NCI-H128 (cell line): ENCODE measurements around the gene LIN9.
"Not testable (repeated sequence)": the region's sequence is repeated elsewhere in the genome, so short reads cannot be mapped to it uniquely, and the experiment has no call there.

Experiments
- DNase-seq: peaks from one replicate; lab custom pipeline; 2025; ENCODE audit not compliant: unreplicated experiment; lab: John Stamatoyannopoulos, UW

LIN9 gene

DNA sequence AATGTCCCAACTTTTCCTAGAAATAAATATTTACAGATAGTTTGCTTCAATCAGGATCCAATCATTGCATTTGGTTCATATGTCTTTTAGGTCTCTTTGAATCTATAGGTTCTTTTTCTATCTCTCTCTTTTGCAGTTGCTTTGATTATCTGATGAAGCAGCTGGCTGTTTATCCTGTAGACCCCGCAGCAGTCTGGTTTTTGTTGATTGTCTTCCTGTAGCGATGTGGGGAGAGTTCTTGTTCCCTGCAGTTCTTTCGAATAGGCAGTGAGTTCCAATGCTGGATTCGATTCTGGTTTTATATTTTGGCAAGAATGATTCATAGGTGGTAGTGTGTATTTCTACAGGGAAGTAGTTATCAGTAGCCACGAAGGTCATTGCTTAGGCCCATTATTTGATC, 92.9 kb downstream of the LIN9 start:
- DNase-seq: no peak

DNA sequence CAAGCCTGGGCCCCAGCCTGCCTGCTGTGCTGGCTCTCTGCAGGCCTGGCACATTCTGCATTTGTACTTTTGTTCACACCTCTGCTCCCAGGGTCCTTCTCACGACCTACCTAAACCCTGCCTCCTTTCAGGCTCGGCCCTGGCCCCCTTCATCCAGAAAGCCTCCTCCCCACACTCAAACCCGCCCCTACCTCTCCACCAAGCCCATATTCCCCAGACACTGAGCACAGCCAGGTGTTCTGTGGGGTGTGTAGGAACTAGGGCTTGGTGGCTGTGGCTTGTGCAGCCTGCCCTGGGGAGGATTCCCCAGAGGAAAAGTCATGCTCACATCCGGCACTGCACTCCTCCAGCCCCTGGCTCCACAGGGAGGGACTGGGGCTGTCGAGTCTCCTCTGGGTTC, 93.7 kb downstream of the LIN9 start:
- DNase-seq: no peak

DNA sequence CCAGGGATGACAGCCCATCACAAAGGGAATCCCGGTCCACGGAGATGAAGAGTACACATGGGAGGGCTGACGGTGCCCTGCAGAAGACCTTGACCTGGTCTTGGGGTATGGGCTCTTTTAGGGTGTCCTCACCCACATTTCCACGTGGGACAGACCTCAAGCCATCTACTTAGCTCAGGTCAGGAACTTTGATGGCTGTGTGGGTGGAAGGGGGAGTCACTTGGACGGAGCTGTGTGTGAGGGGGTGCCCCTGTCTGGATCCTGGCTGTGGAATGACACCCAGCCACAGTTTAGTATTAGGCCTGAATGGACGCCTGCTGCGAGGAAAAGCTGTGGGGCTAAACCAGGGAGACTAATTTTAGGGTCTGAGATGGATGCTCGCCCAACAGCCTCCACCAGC, 96.4 kb downstream of the LIN9 start:
- DNase-seq: no peak

DNA sequence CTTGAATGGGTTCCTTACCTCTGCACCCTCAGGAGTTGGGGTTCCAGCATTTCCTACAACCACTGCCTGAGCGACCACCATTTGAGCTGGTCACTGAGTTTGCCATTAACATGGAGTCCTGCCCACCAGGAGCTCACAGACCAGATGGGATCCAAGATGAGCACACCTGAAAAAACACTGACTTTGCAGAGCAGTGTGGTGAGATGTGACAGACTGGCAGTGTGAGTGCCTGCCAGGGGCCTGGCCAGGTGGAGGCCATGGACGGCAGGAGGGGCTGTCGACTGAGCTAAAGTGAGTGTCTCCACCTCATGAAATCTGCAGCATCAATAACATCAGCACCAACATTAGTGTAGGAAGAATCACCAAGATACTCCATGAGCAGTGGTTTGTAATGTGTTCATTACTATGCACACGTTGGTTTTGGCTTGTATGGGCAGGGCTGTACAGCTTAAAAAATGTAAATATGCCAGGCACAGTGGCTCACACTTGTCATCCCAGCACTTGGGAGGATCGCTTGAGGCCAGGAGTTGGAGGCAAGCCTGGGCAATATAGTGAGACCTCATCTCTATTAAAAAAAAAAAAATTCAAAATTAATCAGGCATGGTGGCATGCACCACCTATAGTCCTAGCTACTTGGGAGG, 97.7 kb downstream of the LIN9 start:
- DNase-seq: no peak

DNA sequence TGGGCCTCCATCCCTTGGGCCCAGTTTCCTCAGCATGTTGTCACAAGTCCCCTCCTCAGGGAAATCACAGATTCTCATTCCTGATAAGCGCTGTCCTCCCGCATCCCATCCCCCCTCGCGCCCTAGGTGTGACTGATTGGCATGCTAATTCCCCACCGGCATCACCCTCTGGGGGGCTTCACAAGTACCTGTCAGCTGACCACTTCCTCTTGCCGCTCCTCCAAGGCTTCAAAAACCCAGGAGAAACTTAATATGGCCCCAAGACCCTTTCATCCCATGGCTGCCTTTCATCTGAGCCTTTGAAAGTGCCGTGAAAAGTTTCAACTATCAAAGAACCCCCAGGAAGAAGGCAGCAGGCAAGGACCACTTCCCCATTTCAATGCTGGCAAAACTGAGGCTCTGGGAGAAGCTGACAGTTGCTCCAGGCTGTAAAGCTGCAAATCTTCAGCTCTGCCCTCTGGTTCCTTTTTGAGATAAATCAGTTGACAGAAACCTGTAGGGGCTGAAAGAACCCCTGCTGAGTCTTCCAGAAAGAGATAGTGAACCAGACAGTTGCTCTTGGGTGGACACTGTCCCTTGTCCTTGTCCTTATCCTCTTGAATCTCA, 98.3 kb downstream of the LIN9 start:
- DNase-seq: no peak

DNA sequence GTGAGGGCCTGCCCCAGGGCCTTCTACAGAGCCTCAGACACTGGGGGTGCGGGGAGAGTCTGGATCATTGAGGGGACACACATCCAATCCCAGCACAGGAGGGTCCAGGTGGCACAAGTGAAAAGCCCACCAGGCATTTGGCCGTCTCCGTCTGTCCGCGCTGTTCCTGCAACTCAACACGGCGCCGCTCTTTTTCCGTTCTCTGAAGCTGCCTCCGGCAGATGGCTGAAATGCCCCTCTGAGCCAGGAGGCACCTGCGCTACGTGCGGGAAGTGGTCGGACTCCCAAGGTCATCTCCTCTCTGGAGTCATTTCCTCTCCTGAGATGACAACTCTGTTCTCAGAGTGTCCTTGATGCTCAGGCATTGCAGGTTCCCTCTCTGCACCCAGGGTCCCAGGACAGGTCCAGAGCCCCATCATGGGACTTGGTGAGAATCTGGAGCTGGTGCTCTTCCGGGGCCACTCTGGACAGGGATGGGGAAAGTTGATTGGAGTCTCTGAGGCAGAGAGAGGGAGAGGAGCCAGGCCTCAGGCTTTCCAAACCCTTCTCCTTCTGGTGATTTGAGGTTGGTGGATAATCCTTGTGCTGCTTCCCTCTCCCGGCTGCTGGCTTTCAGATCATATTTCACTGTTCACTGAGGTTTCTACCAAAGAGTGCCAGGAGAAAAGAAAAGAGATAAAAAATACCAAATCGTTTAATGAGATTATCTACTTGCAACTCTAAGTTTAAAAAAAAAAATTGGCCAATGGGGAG, 99.5 kb downstream of the LIN9 start:
- DNase-seq: no peak

DNA sequence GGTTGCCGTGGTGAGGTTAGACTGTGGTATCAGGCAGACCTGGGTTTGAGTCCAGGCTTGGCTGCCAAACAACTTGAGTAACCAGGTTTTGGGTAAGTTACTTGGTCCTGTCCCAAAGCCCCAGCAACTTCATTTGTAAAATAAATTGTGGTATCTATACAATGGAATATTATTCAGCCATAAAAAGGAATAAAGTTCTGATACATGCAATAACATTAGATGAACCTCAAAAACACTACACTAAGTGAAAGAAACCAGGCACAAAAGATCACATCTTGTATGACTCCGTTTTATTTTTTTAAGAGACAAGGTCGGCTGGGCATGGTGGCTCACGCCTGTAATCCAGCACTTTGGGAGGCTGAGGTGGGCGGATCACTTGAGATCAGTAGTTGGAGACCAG, 101.9 kb downstream of the LIN9 start:
- no peak for DNase-seq

DNA sequence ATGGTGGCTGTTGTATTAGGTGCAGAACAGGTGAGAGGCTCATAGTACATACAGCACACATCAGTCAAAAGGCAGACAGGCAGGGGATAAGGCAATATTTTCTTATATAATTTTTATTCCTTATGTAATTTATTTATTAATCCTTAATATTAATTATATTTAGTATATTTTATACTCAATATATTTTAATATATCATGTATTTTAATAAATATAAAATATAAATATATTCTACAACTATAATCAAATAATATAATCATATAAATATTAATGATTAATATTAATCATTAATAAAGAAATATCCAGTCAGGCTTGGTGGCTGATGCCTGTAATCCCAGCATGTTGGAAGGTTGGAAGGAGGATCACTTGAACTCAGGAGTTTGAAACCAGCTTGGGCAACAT, 104.8 kb downstream of the LIN9 start:
- DNase-seq: no peak

DNA sequence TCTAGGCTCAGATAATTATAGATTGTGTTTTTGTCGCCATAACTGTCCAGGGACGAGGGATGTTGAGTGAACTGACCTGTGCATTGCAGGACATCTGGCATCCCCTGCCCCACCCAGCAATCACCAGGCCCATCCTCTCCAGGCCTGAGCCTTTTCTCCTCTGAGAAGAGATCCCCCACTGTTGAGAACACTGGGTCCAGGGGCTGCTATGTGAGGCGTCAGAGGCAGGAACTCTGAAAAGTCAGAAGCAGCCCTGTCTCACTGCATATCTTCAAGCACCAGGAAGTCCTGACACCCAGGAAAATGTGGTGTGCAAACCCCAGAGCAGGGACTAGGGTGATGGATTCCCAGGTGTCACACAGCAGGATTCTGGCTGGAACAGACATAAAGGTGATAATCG, 105.3 kb downstream of the LIN9 start:
- no peak for DNase-seq

DNA sequence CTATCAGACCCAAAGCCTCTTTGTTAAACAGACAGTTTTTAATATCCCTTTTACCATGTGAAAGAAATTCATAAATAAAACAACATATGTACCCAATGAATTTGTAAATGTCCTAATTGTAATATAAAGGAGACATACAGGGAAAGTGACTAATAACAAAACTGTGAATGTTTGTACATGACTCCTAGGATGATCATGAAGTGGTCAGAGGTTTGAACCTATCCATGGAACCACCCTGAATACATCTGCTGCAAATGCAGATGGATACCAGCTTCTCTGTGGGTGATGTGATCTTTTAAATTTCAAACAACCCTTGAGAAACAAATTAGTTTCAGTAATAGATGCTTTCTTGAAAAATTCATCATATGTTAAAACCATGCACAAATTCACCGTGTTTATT, 105.7 kb downstream of the LIN9 start:
- no peak for DNase-seq

DNA sequence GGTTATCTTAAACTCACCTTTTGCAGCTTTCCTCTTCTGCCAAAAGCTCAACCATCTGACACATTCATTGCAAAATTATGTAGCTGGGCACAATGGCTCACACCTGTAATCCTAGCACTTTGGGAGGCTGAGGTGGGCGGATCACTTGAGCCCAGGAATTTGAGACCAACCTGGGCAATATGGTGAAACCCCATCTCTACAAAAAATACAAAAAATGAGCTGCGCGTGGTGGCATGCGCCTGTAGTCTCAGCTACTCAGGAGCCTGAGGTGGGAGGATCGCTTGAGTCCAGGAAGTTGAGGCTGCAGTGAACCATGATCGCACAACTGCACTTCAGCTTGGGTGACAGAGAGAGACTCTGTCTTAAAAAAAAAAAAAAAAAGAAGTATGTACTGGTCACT, 106.3 kb downstream of the LIN9 start:
- not testable (repeated sequence) for DNase-seq

DNA sequence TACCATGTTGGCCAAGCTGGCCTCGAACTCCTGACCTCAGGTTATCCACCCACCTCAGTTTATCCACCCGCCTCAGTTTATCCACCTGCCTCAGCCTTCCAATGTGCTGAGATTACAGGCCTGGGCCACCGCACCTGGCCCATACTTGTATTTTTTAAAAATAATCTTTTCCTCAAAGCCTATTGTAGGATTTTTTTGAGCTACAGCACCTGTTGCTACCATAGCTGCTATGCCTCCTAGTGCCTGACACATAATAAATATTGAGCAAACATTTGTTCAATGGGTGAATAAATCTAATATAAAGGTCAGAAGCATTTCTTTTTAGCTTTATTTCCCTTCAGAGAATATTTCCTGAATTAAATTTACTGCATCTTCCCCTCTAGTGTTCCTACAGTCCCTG, 106.7 kb downstream of the LIN9 start:
- no peak for DNase-seq

DNA sequence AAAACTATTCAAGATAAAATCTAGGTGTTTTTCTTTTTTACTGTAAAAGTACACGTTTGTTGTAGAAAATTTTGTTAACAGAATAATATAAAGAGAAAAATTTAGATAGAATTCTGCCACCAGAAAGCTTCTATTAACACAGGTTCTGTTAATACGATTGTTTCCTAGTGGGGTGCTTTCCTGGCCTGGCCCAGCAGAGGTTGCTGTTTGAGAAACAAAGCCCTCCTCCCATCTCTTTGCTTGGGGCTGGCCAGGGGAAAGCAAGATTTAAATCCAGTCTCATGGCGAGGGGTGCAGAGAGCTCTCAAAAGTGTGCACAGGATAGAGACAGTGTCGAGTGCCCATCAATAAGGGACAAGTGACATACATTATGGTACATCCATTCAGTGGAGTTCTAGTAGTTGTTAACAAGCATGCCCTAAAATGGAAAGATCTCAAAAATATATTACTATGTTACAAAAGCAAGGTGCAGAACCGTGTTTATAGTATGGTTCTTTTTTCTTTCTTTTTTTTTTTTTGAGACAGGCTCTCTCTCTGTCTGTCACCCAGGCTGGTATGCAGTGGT, 107.9 kb downstream of the LIN9 start:
- DNase-seq: no peak

DNA sequence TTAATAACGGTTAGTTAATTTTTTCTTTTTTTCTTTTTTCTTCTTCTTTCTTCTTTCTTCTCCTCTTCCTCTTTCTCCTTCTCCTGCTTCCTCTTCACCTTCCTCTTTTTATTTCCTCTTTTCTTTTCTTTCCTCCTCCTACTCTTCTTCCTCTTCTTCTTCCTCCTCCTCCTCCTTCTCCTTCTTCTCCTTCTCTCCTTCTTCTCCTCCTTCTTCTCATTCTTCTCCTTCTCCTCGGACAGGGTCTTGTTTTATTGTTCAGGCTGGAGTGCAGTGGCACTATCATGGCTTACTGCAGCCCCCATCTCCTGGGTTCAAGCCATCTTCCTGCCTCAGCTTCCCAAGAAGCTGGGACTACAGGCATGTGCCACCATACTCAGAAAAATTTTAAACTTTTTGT, 109.0 kb downstream of the LIN9 start:
- DNase-seq: no peak

DNA sequence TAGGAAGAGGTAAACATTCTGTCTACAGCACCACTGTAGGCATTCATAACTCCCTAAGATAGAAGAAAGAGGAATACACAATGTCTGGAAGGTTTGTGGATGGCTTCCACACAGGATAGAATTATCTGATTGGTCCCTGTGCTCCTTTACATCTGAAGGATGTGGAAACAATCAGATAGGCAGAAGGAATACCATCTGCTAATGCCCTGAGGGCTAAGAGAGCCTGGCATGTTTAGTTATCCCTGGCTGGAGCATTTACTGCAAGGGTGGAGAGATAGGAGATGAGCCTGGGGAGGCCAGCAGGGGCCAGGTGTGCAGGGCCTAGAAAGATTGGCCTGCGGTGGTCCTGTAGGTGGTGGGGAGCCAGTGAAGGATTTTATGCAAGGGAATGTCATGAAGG, 113.8 kb downstream of the LIN9 start:
- DNase-seq: no peak

DNA sequence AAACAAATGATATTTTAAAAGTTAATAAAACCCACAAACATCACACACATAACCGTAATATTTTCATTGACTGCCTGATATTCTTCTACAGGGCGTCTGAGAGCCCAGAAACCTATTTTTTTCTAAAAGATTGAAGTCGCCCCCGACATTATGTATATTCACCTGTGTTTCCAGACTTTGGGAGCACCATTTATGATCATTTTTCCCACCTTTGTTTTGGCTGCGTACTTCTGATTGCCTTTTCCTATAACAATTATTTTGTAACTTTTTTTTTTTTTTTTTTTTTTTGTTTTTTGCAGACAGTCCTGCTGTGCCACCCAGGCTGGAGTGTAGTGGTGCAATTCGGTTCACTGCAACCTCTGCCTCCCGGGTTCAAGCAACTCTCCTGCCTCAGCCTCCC, 121.6 kb downstream of the LIN9 start:
- no peak for DNase-seq

DNA sequence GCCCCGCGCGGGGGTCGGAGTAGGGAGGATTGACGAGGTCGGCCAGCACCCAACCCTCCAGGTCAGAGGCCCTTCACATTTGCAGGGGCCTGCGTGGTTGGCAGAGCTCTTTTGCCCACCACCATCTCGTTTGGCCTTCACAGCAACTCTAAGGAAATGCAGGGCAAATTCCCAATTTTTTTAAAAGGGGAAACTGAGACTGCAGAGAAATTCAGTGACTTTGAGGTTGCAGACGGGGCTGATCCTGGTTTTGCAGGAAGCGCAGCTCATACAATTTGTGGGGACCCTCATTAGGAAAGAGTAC, 122.0 kb downstream of the LIN9 start:
- no peak for DNase-seq

DNA sequence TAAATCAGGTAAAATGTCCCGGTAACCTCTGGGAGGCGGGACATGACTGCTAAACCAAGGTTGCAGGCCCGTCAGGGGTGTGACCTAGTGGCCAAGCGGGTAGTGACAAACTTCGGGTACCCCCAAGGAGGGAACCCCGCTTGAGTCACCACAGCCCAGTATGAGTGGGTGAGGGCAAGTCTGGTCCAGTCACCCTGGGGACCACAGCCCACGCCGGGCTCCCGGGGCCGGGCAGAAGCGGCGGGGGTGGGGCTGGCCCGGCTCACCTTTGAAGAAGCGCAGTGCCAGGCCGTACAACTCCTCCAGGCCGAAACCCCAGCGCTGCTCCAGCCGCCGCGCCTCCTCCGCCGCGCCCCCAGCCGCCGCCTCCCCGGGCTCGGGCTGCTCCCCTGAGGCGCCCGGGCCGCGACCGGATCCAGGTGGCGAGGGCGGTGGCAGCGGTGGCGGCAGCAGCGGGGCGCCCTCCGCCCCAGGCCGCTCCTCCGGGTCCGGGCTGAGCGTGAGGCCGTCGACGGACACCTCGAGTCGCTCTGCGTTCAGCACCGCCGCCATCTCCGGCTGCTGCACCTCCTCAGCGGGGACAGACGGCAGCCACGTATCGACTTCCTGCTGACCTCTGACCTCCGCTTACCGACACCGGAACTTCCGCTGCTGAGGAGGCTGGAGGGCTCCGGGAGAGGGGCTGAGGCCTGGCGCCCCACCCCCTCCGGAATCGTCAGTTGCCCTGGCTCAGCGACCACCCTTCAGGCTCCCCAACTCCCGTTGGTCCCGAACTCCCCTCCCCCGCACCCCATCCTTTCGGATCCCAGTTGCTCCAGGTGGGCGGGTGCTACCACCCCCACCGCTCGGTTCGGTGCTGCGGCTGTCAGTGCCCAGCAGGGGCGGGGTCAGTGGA, 122.6 kb downstream of the LIN9 start, which contains the start of gene ACBD3:
Gene ACBD3 (minus strand): TSS at position 618 of the 895 bp plus-strand sequence. CDS start 66 bp downstream, at position 552.
- peak; percentile 81 for DNase-seq

DNA sequence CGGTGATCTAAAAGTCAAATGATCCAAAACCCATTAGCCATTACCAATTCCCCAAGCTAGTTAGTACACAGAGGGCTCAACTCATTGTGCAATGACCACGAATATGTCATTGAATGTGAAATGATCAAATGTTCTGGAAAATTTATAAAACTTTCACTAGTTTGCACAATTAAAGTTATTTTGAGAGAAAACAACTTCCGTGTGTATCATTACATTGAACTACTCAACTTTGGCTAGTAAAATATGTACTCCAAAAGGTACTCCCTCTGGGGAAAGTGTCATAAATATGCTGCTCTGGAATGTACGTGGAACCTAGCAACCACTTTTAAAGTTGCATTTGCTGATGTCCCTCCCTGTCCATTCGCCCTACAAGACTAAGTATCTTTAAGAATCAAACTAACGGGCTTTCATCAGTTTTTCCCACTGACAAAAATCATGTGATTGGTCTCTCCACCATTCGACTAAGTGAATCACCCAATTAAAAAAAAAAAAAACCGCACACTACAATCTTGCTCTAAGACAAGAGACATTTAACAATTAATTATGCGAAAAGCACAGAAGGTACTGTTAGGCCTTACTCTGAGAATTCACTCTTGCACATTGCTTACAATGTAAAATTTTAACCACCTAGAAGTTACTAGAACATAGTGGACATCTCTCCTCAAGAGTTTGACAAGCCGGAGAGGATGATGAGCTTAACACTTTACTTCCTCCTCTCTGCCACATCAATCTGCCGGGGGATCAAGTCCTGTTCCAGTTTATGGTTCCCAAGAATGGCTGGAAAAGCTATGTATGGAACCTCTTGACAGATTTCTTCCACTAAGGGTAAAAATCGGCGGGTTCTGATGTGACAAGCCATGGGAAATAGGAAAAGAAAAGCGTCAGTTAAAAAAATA, 123.6 kb downstream of the LIN9 start:
- DNase-seq: no peak

DNA sequence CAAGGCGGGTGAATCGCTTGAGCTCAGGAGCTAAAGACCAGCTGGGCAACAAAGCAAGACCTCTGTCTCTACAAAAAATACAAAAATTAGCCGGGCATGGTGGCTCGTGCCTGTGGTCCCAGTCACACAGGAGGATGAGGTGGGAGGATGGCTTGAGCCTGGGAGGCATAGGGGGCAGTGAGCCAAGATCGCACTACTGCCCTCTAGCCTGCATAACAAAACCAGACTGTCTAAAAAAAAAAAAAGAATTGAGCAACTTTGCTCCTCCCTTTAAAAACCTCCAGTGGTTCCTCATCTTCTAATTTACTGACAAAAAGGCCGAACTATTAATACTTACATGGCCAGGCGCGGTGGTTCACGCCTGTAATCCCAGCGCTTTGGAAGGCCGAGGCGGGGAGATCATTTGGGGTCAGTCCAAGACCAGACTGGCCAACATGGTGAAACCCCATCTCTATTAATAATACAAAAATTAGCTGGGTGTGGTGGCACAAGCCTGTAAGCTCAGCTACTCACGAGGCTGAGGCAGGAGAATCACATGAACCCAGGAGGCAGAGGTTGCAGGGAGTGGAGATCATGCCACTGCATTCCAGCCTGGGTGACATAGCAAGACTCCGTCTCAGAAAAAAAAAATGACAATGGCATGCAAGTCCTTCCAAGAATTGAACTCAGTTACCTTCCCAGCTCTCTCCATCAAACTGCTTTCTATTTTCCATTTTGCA, 126.8 kb downstream of the LIN9 start:
- no peak for DNase-seq
